ENCODE data around the gene LAMTOR4. TPM values are rescaled to one million over a fixed set of nuclear protein-coding genes. Genes with fewer than 3 reads are reported as not detected.

The LAMTOR4 gene
- total and polyA plus RNA-seq, 2 of the 13 experiments (the other 11 are each of a cell fraction or from before 2014, with no cell fraction given): 115 to 118 TPM

DNA sequence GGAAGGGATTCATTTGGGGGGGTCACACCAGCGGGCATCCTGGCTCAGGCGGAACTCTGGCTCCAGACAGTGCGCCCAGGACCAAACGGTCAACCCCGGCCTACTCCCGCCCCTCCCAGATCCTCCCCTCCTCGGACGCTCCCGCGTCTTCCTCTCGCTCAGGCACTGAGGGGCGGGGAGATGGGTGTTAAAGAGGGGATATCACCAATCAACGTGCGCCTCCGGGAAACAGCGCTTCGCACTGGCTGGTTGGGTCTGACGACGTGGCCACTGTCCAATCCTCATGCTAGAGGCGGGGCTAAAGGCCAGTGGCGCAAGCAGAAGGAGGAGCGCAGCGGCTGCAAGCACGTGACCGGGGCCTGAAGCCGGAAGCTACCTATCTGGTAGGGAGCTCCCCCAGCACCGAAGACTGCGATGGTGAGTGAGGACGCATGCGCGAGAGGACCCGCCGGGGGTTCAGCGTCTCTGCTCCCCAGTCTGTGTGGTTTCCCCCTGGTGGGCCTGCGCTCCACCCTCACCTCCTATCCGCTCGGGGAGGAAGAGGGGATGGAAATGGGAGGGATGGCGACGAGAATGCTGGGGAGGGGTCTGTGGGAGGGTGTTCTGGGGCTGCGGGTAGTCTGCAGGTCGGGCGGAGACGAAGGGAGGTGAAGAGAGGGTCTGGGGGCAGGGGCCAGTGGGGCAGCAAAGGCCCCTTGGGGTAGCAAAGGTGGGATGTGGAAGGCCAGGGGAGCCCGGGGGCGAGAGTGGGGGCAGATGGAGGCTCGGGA, at the start of gene LAMTOR4 (continued):
- TF ChIP-seq AFF4 (CRISPR knock-in tag; IDR thresholded peaks at IDR 0.05) (no peak), ZNF17 (CRISPR knock-in tag; IDR thresholded peaks at IDR 0.05) (no peak), ZNF44 (CRISPR knock-in tag; IDR thresholded peaks at IDR 0.05) (0 out of 2 replicates have a peak, but pooled peaks have one; percentile 12), JUND (CRISPR knock-in tag; IDR thresholded peaks at IDR 0.05) (no peak), ELF3 (CRISPR knock-in tag; IDR thresholded peaks at IDR 0.05) (peak; percentile 61; the same call in 1 of the 2 replicates), RELA (CRISPR knock-in tag; IDR thresholded peaks at IDR 0.05) (no peak), BCL6 (CRISPR knock-in tag; IDR thresholded peaks at IDR 0.05) (peak; percentile 26), MAZ (IDR thresholded peaks at IDR 0.05; ENCODE audit: borderline replicate concordance, low read depth, low read length) (peak; percentile 78; the same call in 1 of the 2 replicates), MAZ (CRISPR knock-in tag; IDR thresholded peaks at IDR 0.05; ENCODE audit: low read depth) (peak; percentile 50; the same call in 1 of the 2 replicates), ELF1 (CRISPR knock-in tag; IDR thresholded peaks at IDR 0.05) (peak; percentile 94), ZNF629 (CRISPR knock-in tag; conservative IDR thresholded peaks at IDR 0.05) (no peak), ZNF792 (CRISPR knock-in tag; IDR thresholded peaks at IDR 0.05) (peak; percentile 71), EZH2 (conservative IDR thresholded peaks at IDR 0.05; ENCODE audit: low read depth, low read length) (no peak), ZNF260 (CRISPR knock-in tag; IDR thresholded peaks at IDR 0.05; ENCODE audit: borderline replicate concordance, low read depth) (no peak), ZNF296 (CRISPR knock-in tag; conservative IDR thresholded peaks at IDR 0.05) (no peak), ATF1 (CRISPR knock-in tag; IDR thresholded peaks at IDR 0.05) (peak; percentile 83), RAD51 (IDR thresholded peaks at IDR 0.05; ENCODE audit: borderline replicate concordance) (peak; percentile 93), HCFC1 (IDR thresholded peaks at IDR 0.05; ENCODE audit: low read depth, low read length) (no peak), KLF11 (CRISPR knock-in tag; IDR thresholded peaks at IDR 0.05) (peak; percentile 76), ZNF317 (CRISPR knock-in tag; IDR thresholded peaks at IDR 0.05) (no peak), ZNF589 (CRISPR knock-in tag; conservative IDR thresholded peaks at IDR 0.05) (no peak), CAMTA2 (CRISPR knock-in tag; IDR thresholded peaks at IDR 0.05; ENCODE audit: borderline replicate concordance) (0 out of 2 replicates have a peak, but pooled peaks have one; percentile 14), MIER2 (CRISPR knock-in tag; IDR thresholded peaks at IDR 0.05) (peak; percentile 40; the same call in 1 of the 2 replicates), ZNF546 (CRISPR knock-in tag; conservative IDR thresholded peaks at IDR 0.05) (peak; percentile 66; the same call in 1 of the 2 replicates)
- TF ChIP-seq, protein P1, sequence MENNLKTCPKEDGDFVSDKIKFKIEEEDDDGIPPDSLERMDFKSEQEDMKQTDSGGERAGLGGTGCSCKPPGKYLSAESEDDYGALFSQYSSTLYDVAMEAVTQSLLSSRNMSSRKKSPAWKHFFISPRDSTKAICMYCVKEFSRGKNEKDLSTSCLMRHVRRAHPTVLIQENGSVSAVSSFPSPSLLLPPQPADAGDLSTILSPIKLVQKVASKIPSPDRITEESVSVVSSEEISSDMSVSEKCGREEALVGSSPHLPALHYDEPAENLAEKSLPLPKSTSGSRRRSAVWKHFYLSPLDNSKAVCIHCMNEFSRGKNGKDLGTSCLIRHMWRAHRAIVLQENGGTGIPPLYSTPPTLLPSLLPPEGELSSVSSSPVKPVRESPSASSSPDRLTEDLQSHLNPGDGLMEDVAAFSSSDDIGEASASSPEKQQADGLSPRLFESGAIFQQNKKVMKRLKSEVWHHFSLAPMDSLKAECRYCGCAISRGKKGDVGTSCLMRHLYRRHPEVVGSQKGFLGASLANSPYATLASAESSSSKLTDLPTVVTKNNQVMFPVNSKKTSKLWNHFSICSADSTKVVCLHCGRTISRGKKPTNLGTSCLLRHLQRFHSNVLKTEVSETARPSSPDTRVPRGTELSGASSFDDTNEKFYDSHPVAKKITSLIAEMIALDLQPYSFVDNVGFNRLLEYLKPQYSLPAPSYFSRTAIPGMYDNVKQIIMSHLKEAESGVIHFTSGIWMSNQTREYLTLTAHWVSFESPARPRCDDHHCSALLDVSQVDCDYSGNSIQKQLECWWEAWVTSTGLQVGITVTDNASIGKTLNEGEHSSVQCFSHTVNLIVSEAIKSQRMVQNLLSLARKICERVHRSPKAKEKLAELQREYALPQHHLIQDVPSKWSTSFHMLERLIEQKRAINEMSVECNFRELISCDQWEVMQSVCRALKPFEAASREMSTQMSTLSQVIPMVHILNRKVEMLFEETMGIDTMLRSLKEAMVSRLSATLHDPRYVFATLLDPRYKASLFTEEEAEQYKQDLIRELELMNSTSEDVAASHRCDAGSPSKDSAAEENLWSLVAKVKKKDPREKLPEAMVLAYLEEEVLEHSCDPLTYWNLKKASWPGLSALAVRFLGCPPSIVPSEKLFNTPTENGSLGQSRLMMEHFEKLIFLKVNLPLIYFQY (CRISPR knock-in tag; IDR thresholded peaks at IDR 0.05; ENCODE audit: borderline replicate concordance): peak; percentile 42; the same call in 1 of the 2 replicates
